GM18858 (cell line): ENCODE results near the gene ALDH16A1.

Experiments used
- ATAC-seq: cut with Tn5 transposase; IDR thresholded peaks from one replicate; pipeline ENCODE4 v1.9.1; 2021; ENCODE audit not compliant: unreplicated experiment

ALDH16A1 gene

GRCh38 chr19:49423071-49423984 is 29.7 kb upstream of the ALDH16A1 start, which contains the start of gene PTH2:
Gene PTH2 (minus strand): TSS chr19:49423441. CDS start chr19:49423339, 102 bp downstream.
- ATAC-seq: no peak

- no peak for ATAC-seq
These were observed 29.1 kb upstream of the ALDH16A1 start for GRCh38 chr19:49423985-49424303.

- ATAC-seq: no peak
These were observed 27.8 kb upstream of the ALDH16A1 start, which contains the start of gene GFY for GRCh38 chr19:49425178-49425577. Gene GFY (plus strand): TSS chr19:49425388. CDS start chr19:49426431, 1,043 bp downstream.

GRCh38 chr19:49425922-49426592 is 27.0 kb upstream of the ALDH16A1 start:
- no peak for ATAC-seq

GRCh38 chr19:49427339-49427738 is 25.7 kb upstream of the ALDH16A1 start:
- no peak for ATAC-seq

DNA sequence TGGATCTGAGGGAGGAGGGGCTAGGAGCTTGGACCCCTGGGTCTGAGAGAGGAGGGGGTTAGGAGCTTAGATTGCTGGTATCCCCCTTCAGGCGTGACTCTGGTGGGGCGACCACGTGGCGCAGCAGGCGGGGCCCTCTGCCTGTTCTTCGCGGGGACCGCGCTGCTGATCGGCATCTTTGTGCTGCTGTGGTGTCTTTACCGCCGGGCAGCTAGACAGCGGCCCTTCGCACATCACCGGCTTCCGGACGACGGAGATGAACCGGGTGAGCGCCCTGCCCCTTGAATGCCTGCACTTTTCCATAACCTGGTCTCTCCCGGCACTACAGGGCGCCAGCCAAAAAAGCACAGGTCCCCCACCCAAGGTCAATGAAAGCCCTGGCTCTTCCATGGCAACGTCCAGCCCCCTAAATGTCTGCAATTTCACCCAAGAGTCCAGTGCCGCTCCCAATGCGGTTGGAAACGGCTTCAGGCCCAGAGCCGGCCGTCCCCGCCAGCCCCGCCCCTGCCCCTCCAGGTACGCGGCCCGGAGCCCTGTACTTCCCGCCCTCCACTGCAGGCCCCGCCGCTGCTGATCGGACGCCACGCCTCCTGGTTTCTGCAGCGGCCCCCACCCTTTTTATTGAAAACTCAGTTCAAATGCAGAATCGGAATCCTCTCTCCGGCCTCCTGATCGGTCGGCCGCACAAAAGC is 25.0 kb upstream of the ALDH16A1 start:
- ATAC-seq: no peak

GRCh38 chr19:49428547-49429451 is 24.2 kb upstream of the ALDH16A1 start:
- ATAC-seq: no peak

DNA sequence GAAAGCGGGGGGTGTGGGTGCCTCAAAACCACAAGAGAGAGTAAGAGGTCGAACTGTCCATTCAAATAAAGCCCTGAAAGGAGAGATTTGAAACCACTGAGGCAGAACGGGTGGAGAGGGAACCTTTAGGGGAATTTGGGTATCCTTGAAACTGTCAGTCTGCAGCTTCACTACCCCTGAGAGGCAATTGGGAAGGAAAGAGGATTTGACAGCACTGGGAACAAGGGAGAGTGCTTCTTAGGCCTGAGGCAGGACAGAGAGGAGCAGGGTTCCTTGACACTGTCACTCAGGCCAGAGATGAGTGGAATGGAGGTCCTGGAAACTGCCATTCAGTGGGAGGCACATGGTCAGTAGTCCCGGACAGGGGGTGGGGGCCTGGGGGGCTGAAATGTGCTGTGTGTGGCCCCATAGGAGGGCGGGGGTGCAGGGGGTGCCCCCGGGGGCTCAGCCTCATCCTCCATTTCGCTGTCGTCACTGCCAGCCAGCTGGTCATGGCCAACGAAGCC is 22.8 kb upstream of the ALDH16A1 start:
- ATAC-seq: no peak

- no peak for ATAC-seq
These were observed 22.2 kb upstream of the ALDH16A1 start for GRCh38 chr19:49430678-49431329.

DNA sequence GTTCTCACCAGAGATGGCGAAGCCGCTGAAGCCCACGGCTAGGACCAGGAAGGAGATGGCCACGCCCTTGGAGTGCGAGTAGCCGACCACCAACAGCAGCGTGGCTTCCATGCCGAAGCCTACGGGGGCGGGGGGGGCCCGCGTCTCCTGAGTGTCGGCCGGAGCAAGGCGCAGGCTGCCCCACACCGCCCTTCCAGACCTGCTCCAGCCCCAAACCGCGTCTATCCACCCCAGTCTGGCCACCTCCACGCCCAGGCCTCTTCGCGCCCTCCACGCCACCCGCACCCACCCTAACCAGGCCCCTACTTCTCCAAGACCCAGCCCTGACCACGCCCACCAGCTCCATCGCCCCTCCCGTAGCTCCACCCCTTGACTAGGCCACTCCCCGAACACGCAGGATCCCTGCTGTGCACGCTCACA is 21.7 kb upstream of the ALDH16A1 start:
- ATAC-seq: no peak

DNA sequence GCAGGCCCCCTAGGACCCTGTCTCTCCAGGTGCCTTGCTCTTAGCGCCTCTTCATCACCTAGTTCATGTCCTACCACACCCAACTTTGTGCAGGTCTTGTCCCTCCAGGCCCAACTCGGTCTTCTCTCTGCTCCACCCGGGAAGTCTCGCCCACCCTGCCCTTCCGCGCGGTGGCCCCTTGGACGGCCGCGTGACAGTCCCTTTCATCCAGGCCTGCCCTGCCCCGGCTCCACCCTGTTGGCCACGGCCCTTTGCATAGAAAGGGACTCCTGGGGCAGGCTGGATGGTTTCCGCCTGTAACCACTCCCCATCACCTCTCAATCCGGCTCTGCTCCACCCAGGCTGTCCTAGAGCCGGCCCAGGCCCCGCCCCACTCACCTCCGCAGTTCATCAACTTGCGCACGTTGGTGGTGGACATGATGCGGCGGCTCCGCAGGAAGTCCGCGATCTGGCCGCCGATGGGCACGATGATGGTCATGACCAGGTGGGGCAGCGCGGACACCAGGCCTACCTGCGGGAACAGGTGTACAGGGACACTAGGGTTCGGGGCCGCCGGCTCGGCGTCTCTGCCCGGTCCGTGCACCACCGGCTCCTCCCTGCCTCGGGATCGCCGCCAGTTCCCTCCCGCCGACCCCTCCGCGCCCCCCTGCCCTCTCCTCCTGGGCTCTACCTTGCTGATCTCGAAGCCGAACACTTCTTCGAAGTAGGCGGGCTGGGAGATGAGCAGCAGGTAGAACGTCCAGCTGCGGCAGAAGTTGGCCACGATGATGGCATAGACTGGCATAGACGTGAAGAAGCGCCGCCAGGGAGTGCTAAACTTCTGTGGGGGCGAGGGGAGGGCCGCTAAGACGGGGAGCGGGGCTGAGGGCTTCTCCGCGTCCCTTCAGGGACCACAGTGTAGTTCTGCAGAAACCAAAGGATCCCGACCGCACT is 20.6 kb upstream of the ALDH16A1 start:
- no peak for ATAC-seq

DNA sequence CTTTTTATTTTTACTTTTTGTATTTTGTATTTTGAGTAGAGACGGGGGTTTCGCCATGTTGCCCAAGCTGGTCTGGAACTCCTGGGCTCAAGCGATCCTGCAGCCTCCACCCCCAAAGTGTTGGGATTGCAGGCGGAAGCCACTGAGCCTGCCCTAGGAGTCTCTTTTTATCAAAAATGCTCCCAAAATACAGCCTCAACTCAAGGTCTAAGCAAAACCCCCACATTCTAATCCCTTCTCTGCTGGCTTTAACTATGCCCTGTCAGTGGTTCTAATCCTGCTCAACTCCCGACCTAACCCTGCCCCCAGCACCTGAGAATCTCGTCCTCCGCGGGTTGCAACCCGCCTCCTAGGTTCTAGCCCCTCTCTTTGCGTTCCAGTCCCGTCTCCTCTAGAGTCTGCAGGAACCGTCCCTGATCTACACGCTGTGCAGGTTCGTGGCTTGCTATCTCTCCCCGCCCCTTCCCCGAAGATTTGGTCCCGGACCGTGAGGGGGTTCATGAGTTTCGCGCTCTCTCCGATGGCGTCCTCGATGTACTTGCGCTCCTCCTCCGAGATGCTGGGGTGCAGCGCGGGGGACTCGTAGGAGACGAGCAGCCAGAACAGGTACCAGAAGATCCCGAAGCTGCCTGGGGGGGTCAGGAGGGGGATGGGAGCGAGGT is 19.7 kb upstream of the ALDH16A1 start:
- no peak for ATAC-seq

GRCh38 chr19:49434907-49435583 is 18.0 kb upstream of the ALDH16A1 start:
- no peak for ATAC-seq

DNA sequence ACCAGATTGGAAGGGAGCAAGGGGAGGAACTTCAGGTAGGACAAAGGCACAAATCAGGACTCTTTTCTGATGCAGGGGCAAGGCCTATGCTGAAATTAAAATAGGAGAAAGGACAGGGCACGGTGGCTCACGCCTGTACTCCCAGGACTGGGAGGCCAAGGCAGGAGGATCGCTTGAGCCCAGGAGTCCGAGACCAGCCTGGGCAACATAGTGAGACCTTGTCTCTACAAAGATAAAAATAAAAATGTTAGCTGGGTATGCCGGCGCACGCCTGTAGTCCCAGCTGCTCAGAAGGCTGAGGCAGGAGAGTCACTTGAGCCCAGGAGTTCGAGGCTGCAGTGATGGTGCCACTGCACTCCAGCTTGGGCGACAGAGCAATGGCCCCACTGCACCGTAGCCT is 17.4 kb upstream of the ALDH16A1 start:
- ATAC-seq: no peak

GRCh38 chr19:49436381-49437017 is 16.5 kb upstream of the ALDH16A1 start:
- ATAC-seq: no peak

DNA sequence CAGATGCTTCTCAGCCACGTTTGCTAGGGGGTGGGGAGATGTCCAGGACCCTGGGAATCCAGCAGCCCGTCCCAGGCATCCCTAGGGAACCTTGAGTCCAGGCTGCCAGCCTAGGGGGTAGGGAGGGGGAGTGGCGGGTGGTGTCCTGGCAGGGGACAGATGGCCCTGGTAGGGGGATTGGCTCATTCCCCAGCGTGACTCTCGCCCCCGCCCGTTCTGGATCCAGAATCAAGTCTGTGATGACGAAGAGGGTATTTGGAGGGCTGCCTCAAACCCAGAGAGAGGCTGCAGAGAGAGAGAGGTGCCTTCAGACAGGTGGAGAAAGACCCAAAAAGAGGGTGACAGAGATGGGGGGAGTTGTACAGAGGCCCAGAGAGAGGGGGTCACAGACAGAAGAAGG is 15.8 kb upstream of the ALDH16A1 start:
- ATAC-seq: no peak

- no peak for ATAC-seq
These were observed 14.8 kb upstream of the ALDH16A1 start for GRCh38 chr19:49438261-49438660.
